Prostate gland (tissue), 2 donors: ENCODE measurements around the gene CUL4B. TPM values are rescaled to one million over a fixed set of nuclear protein-coding genes. Genes with fewer than 3 reads are reported as not detected.
"Not testable (repeated sequence)": the region's sequence is repeated elsewhere in the genome, so short reads cannot be mapped to it uniquely, and the experiment has no call there.

Source experiments
- DNase-seq: peaks from one replicate; pipeline ENCODE4 v3.0.0-alpha.2; 2019; ENCODE audit warnings: low spot score
- H3K27ac ChIP-seq, 2 donors: fragments of 200-600 bp; sonication (generic); 2 replicates each; pipeline ENCODE4 v1.5.1; 2017 to 2019
- H3K27me3 ChIP-seq: fragments of 200-600 bp; sonication (generic); replicated peaks from 2 replicates; pipeline ENCODE4 v1.5.1; 2019; ENCODE audit not compliant: insufficient read depth
- H3K36me3 ChIP-seq, 2 donors: fragments of 200-600 bp; sonication (generic); 1 replicate in 1 of 2; 2 replicates in 1 of 2; pipeline versions ENCODE4 v1.5.1 to v1.8.1; 2017 to 2019
- H3K4me1 ChIP-seq: fragments of 200-600 bp; sonication (generic); replicated peaks from 2 replicates; pipeline ENCODE4 v1.5.1; 2019
- H3K4me3 ChIP-seq, 2 donors: fragments of 200-600 bp; sonication (generic); 2 replicates each; pipeline ENCODE4 v1.5.1; 2017 to 2019
- H3K9me3 ChIP-seq: fragments of 200-600 bp; sonication (generic); 2 replicates; pipeline ENCODE4 v1.5.1; 2017
- POLR2A ChIP-seq: fragments of 450-650 bp; IDR thresholded peaks from one replicate; pipeline ENCODE4 v1.6.1; 2016; ENCODE audit warnings: antibody characterized with exemption, mild to moderate bottlenecking
- POLR2AphosphoS5 ChIP-seq: sonication (generic); formaldehyde crosslinking; IDR thresholded peaks from one replicate; pipeline ENCODE4 v1.6.1; 2017; ENCODE audit warnings: antibody characterized with exemption
- WGBS: methylation state at CpG from one replicate; pipeline ENCODE4 v1.1.5; 2018; 5-methylcytosine and 5-hydroxymethylcytosine counted together
- intact Hi-C: fragments of 100-400 bp; cut with DNase I; formaldehyde crosslinking; loops from one replicate; pipeline ENCODE4 v1.14.2; 2022
- total RNA-seq, 2 donors: library from RNA; depleted of rRNA; stranded (reverse); fragments of >200 nt; gene quantifications; one replicate each; pipeline ENCODE4 v1.1.0, GENCODE V29; 2016
- TF ChIP-seq, protein P1 (sequence below), 4 experiments: fragments of 200-600 bp in 2 of 4; fragments of 450-650 bp in 2 of 4; sonication (generic) in 2 of 4; IDR thresholded peaks; 1 replicate in 3 of 4; 2 replicates in 1 of 4; pipeline ENCODE4 v1.5.1; 2016 to 2019; ENCODE audit warnings: antibody characterized with exemption in 4 of 4, mild to moderate bottlenecking in 2 of 4, moderate library complexity in 2 of 4

CUL4B gene
- total RNA-seq, 2 donors from 2014 or later: 30.5 to 92.3 TPM

DNA sequence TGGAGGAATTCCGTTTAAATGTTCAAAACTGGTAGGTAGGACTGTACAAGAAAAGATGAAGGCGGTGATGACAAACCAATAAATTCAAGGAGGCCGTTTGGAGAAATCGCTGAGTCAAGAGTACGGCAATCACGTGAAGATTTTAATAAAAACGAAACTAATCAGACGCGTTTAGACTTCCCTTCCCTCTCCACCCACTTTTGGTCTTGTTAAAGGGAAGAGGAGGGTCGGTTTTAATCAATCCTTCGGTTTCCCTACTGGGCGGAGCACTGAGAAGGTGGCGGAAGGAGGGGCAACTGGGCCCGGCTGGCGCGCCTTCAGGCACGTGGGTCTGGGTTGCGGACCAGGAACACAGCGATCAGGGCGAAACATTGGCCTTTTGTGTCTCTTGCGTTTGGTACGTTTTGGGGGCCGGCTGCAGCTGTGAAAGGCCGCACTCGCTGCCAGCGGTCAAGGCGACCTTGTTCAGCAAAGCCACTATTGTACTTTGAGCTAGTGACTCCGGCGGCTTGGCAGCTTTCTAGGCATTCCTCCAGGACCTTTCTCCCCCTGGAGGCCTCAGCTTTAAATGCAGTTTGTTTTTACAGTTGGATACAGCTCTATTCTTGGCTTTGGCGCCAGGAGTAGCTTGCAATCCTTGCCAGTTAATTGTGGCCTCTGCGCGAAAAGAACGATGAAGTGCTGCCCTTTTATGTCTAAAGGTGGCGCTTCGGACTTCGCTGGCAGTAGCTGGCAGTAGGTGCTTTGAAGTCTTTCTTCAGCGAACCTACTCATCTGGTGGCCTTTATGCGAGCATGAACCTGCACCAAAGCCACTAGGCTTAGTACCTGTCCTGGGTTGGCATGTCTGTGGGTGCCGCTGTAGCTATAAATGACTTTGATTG, 74.9 kb downstream of the CUL4B start:
- H3K27me3 ChIP-seq: no peaks in the 10 kb centered on the region
- peak overlapping the region; percentile 77 to 88 for H3K27ac ChIP-seq
- peak overlapping the region; percentile 30 to 31 for H3K4me3 ChIP-seq
- no peaks in the 10 kb centered on the region for H3K4me1 ChIP-seq
- TF ChIP-seq, protein P1, sequence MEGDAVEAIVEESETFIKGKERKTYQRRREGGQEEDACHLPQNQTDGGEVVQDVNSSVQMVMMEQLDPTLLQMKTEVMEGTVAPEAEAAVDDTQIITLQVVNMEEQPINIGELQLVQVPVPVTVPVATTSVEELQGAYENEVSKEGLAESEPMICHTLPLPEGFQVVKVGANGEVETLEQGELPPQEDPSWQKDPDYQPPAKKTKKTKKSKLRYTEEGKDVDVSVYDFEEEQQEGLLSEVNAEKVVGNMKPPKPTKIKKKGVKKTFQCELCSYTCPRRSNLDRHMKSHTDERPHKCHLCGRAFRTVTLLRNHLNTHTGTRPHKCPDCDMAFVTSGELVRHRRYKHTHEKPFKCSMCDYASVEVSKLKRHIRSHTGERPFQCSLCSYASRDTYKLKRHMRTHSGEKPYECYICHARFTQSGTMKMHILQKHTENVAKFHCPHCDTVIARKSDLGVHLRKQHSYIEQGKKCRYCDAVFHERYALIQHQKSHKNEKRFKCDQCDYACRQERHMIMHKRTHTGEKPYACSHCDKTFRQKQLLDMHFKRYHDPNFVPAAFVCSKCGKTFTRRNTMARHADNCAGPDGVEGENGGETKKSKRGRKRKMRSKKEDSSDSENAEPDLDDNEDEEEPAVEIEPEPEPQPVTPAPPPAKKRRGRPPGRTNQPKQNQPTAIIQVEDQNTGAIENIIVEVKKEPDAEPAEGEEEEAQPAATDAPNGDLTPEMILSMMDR (IDR thresholded peaks at IDR 0.05): peak in 3 of 4 experiments; percentile 19 to 59 (median 57)
- TF ChIP-seq POLR2AphosphoS5: peak; percentile 30
- TF ChIP-seq POLR2A: no peak
- peak; percentile 59 for DNase-seq
- WGBS: under 1% methylated on average over 38 of the region's 39 CpGs
- no peaks in the 10 kb centered on the region for H3K36me3 ChIP-seq
- no peaks in the 10 kb centered on the region for H3K9me3 ChIP-seq
- intact Hi-C loops: no loop called here

DNA sequence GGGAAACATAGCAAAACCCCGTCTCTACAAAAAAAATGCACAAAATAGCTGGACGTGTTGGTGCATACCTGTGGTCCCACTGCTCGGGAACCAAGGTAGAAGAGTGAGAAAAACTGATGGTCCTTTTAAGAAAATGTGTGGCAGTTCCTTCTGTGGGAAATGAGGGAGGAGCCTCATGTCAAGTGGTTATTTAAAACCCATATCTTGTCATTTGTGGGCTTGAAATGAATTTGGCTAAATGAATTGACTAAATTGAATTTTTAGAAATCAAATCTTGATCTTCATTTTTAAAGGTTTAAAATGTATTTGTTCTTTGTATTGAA, 75.5 kb downstream of the CUL4B start:
- Histone ChIP-seq H3K4me3 (peak overlapping the region; percentile 30 to 31), H3K36me3 (no peaks in the 10 kb centered on the region), H3K27ac (peak overlapping the region; percentile 77 to 88), H3K4me1 (no peaks in the 10 kb centered on the region), H3K9me3 (no peaks in the 10 kb centered on the region), H3K27me3 (no peaks in the 10 kb centered on the region)
- DNase-seq: no peak
- TF ChIP-seq POLR2AphosphoS5: no peak
- no peak for TF ChIP-seq POLR2A
- TF ChIP-seq, protein P1 (IDR thresholded peaks at IDR 0.05): no peak
- intact Hi-C loops: no loop called here
- 68% methylated on average over 3 of the region's 3 CpGs for WGBS

DNA sequence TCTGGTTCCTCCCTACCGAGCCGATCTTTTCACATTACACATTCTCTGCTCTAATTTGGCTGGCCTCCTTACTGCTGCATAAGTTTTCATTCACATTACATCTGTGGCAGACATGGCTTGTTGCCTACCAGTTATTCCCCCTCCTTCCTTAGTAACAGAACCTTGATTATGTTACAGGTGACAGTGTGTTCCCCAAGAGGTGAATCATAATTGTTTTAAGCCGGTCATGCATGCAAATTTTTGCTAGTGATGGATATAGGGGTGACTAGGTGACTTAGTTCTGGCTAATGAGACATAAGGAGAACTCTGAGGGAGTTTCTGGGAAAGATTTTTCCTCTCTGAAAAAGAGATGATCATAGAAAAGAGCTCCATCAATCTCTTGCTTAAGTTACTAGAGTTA, 83.3 kb downstream of the CUL4B start:
- TF ChIP-seq POLR2A (no peak), POLR2AphosphoS5 (no peak)
- TF ChIP-seq, protein P1 (IDR thresholded peaks at IDR 0.05): no peak
- no peaks in the 10 kb centered on the region for H3K36me3 ChIP-seq
- DNase-seq: no peak
- no peak overlapping the region for H3K4me3 ChIP-seq
- H3K27ac ChIP-seq: no peak overlapping the region
- no peaks in the 10 kb centered on the region for H3K9me3 ChIP-seq
- WGBS: 57% methylated on average over 3 of the region's 3 CpGs
- intact Hi-C loops: no loop called here
- no peaks in the 10 kb centered on the region for H3K27me3 ChIP-seq
- no peaks in the 10 kb centered on the region for H3K4me1 ChIP-seq

DNA sequence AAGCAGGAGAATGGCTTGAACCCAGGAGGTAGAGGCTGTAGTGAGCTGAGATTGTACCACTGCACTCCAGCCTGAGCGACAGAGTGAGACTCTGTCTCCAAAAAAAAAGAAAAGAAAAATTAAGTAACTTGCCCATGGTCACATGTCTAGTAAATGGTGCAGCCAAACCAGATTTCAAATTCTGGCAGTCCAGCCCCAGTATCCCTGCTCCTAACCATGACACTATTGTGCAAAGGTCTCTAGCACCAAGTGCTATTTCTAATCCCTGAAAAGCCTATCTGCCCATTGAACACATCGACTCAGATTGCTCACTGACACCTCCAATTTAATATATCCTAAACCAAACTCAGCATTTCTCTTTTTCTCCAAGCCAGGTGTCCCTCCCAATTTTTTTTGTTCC, 84.0 kb downstream of the CUL4B start:
- Histone ChIP-seq H3K27me3 (no peaks in the 10 kb centered on the region), H3K36me3 (no peaks in the 10 kb centered on the region), H3K27ac (no peak overlapping the region), H3K4me3 (no peak overlapping the region), H3K4me1 (no peaks in the 10 kb centered on the region), H3K9me3 (no peaks in the 10 kb centered on the region)
- no peak for TF ChIP-seq POLR2A
- TF ChIP-seq, protein P1 (IDR thresholded peaks at IDR 0.05): no peak
- no peak for DNase-seq
- WGBS: 95% methylated on average over 2 of the region's 2 CpGs
- intact Hi-C loops: no loop called here

DNA sequence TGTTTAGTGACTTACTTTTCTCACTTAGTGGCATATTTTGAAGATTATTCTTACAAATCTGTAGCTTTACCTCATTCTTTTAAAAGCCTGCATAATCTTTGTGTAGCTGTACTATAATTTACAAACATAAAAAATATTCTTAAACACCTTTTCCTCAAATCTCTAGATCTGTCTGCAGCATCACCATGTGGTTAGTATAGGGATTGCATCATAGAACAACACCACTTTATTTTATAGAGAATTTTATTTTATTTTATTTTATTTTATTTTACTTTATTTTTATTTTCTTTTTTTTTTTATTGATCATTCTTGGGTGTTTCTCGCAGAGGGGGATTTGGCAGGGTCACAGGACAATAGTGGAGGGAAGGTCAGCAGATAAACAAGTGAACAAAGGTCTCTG, 85.3 kb downstream of the CUL4B start:
- H3K9me3 ChIP-seq, H3K27ac ChIP-seq, H3K4me1 ChIP-seq, DNase-seq, H3K36me3 ChIP-seq, H3K27me3 ChIP-seq, intact Hi-C loops, H3K4me3 ChIP-seq: not testable (repeated sequence)
- WGBS: 0% methylated on average over 1 of the region's 1 CpG
- TF ChIP-seq, protein P1 (IDR thresholded peaks at IDR 0.05): peak; percentile 17 to 67 (median 34)
